Skeletal muscle tissue (tissue), 4 donors: ENCODE results near the gene SCGN. TPM values are rescaled to one million over a fixed set of nuclear protein-coding genes. Genes with fewer than 3 reads are reported as not detected.

Experiments used
- H3K27ac ChIP-seq: one replicate; pipeline ENCODE4 v1.7.0; 2013; ENCODE audit warnings: mild to moderate bottlenecking, low read depth, low read length, inconsistent platforms
- H3K27me3 ChIP-seq, 3 donors: one replicate each; pipeline ENCODE4 v1.7.0; 2013; ENCODE audit warnings: low read length in 3 of 3; ENCODE audit not compliant: control insufficient read depth in 3 of 3, insufficient read depth in 3 of 3
- H3K36me3 ChIP-seq, 3 donors: one replicate each; pipeline ENCODE4 v1.7.0; 2013; ENCODE audit warnings: low read length in 3 of 3; ENCODE audit not compliant: control insufficient read depth in 3 of 3, insufficient read depth in 3 of 3
- H3K4me1 ChIP-seq, 3 donors: one replicate each; pipeline ENCODE4 v1.7.0; 2013; ENCODE audit warnings: low read length in 3 of 3, mild to moderate bottlenecking in 3 of 3; ENCODE audit not compliant: control insufficient read depth in 3 of 3, insufficient read depth in 3 of 3
- H3K4me3 ChIP-seq, 3 donors: one replicate each; pipeline ENCODE4 v1.7.0; 2013; ENCODE audit warnings: low read length in 3 of 3
- H3K9ac ChIP-seq, 3 donors: one replicate each; pipeline ENCODE4 v1.7.0; 2013; ENCODE audit warnings: low read length in 3 of 3, mild to moderate bottlenecking in 3 of 3, moderate library complexity in 2 of 3, low read depth in 1 of 3
- H3K9me3 ChIP-seq, 3 donors: one replicate each; pipeline ENCODE4 v1.7.0; 2013; ENCODE audit warnings: low read length in 3 of 3; ENCODE audit not compliant: control insufficient read depth in 3 of 3
- total RNA-seq: library from RNA; depleted of rRNA; stranded (reverse); fragments of >200 nt; gene quantifications from one replicate; pipeline ENCODE4 v1.2.3, GENCODE V29; 2014
- donor health status: Osteomylitis.

SCGN gene
- total RNA-seq, 1 donor from 2014 or later: 1.0 TPM

- Histone ChIP-seq H3K9ac (no peak overlapping the region), H3K36me3 (no peaks in the 10 kb centered on the region), H3K4me1 (no peaks in the 10 kb centered on the region), H3K9me3 (no peaks in the 10 kb centered on the region), H3K27ac (no peak overlapping the region), H3K27me3 (no peaks in the 10 kb centered on the region), H3K4me3 (no peak overlapping the region)
These were observed 45.7 kb downstream of the SCGN start for GRCh38 chr6:25697537-25698340.

GRCh38 chr6:25698631-25699030 lies 46.6 kb downstream of the SCGN start:
- H3K4me1 ChIP-seq: no peaks in the 10 kb centered on the region
- H3K9me3 ChIP-seq: no peaks in the 10 kb centered on the region
- no peaks in the 10 kb centered on the region for H3K36me3 ChIP-seq
- H3K27ac ChIP-seq: no peak overlapping the region
- H3K27me3 ChIP-seq: no peaks in the 10 kb centered on the region
- no peak overlapping the region for H3K4me3 ChIP-seq
- H3K9ac ChIP-seq: no peak overlapping the region

- H3K36me3 ChIP-seq: no peaks in the 10 kb centered on the region
- H3K27me3 ChIP-seq: no peaks in the 10 kb centered on the region
- no peaks in the 10 kb centered on the region for H3K4me1 ChIP-seq
- no peak overlapping the region for H3K9ac ChIP-seq
- no peak overlapping the region for H3K4me3 ChIP-seq
- H3K9me3 ChIP-seq: no peaks in the 10 kb centered on the region
- no peak overlapping the region for H3K27ac ChIP-seq
These were observed 47.6 kb downstream of the SCGN start for GRCh38 chr6:25699649-25700048.

- H3K9me3 ChIP-seq: no peaks in the 10 kb centered on the region
- H3K27ac ChIP-seq: no peak overlapping the region
These were observed 48.7 kb downstream of the SCGN start for GRCh38 chr6:25700761-25701160.

GRCh38 chr6:25701807-25702206 lies 49.8 kb downstream of the SCGN start:
- H3K9ac ChIP-seq: no peak overlapping the region
- no peaks in the 10 kb centered on the region for H3K27me3 ChIP-seq
- H3K36me3 ChIP-seq: no peaks in the 10 kb centered on the region
- no peaks in the 10 kb centered on the region for H3K4me1 ChIP-seq
- no peak overlapping the region for H3K27ac ChIP-seq
- H3K4me3 ChIP-seq: no peak overlapping the region
- H3K9me3 ChIP-seq: no peaks in the 10 kb centered on the region

More at GRCh38 chr6:25700761-25701160, 48.7 kb downstream of the SCGN start:
- H3K4me3 ChIP-seq: no peak overlapping the region
- no peaks in the 10 kb centered on the region for H3K36me3 ChIP-seq
- no peaks in the 10 kb centered on the region for H3K4me1 ChIP-seq
- H3K9ac ChIP-seq: no peak overlapping the region
- no peaks in the 10 kb centered on the region for H3K27me3 ChIP-seq

GRCh38 chr6:25703005-25703404 lies 51.0 kb downstream of the SCGN start:
- no peaks in the 10 kb centered on the region for H3K9me3 ChIP-seq
- no peak overlapping the region for H3K9ac ChIP-seq
- no peaks in the 10 kb centered on the region for H3K36me3 ChIP-seq
- no peaks in the 10 kb centered on the region for H3K27me3 ChIP-seq
- H3K4me1 ChIP-seq: no peaks in the 10 kb centered on the region
- no peak overlapping the region for H3K27ac ChIP-seq
- H3K4me3 ChIP-seq: no peak overlapping the region

GRCh38 chr6:25704001-25704400 lies 52.0 kb downstream of the SCGN start:
- Histone ChIP-seq H3K27ac (no peak overlapping the region), H3K4me1 (no peaks in the 10 kb centered on the region), H3K9ac (no peak overlapping the region), H3K9me3 (no peaks in the 10 kb centered on the region), H3K27me3 (no peaks in the 10 kb centered on the region), H3K36me3 (no peaks in the 10 kb centered on the region), H3K4me3 (no peak overlapping the region)

GRCh38 chr6:25706314-25707014 lies 54.4 kb downstream of the SCGN start:
- no peak overlapping the region for H3K27ac ChIP-seq
- H3K4me1 ChIP-seq: no peaks in the 10 kb centered on the region
- H3K9ac ChIP-seq: no peak overlapping the region
- H3K36me3 ChIP-seq: no peaks in the 10 kb centered on the region
- H3K27me3 ChIP-seq: no peaks in the 10 kb centered on the region
- H3K4me3 ChIP-seq: no peak overlapping the region
- no peaks in the 10 kb centered on the region for H3K9me3 ChIP-seq

GRCh38 chr6:25709761-25710160 lies 57.7 kb downstream of the SCGN start:
- H3K4me1 ChIP-seq: no peaks in the 10 kb centered on the region
- H3K27ac ChIP-seq: no peak overlapping the region
- no peak overlapping the region for H3K4me3 ChIP-seq
- no peaks in the 10 kb centered on the region for H3K36me3 ChIP-seq
- H3K9ac ChIP-seq: no peak overlapping the region
- H3K9me3 ChIP-seq: no peaks in the 10 kb centered on the region
- no peaks in the 10 kb centered on the region for H3K27me3 ChIP-seq

GRCh38 chr6:25710287-25710686 lies 58.3 kb downstream of the SCGN start:
- H3K27me3 ChIP-seq: no peaks in the 10 kb centered on the region
- H3K27ac ChIP-seq: no peak overlapping the region
- no peaks in the 10 kb centered on the region for H3K9me3 ChIP-seq
- H3K4me1 ChIP-seq: no peaks in the 10 kb centered on the region
- no peak overlapping the region for H3K9ac ChIP-seq
- no peak overlapping the region for H3K4me3 ChIP-seq
- H3K36me3 ChIP-seq: no peaks in the 10 kb centered on the region
